H1 (cell line): ENCODE data around the gene WDR4. TPM values are rescaled to one million over a fixed set of nuclear protein-coding genes. Genes with fewer than 3 reads are reported as not detected.

Experiments
- CTCF ChIA-PET: fragments of 300-600 bp; sonication (Branson Sonifier 250); formaldehyde crosslinking; loops from one replicate; lab custom pipeline; 2021; ENCODE audit not compliant: partially characterized antibody; lab: Charles Lee
- POLR2A ChIA-PET: fragments of 300-600 bp; sonication (Branson Sonifier 250); formaldehyde crosslinking; loops from one replicate; lab custom pipeline; 2021; ENCODE audit warnings: inconsistent platforms; ENCODE audit not compliant: partially characterized antibody; lab: Charles Lee
- DNase-seq, 2 experiments: peaks; one replicate each; pipeline versions ENCODE4 v3.0.0 to v3.0.0-alpha.2; 2010 to 2022; ENCODE audit warnings: low spot score in 2 of 2, low read depth in 1 of 2, mixed read lengths in 1 of 2
- FAIRE-seq: peaks from 2 replicates; lab custom pipeline; 2011; peaks lifted over from hg19 to GRCh38; lab: Jason Lieb, UNC
- H2AFZ ChIP-seq: 2 replicates; pipeline ENCODE4 v1.8.1; 2012; ENCODE audit warnings: low read length, inconsistent platforms
- H2AK5ac ChIP-seq: 2 replicates; pipeline ENCODE4 v1.6.1; 2013; ENCODE audit warnings: low read depth, low read length
- H2BK120ac ChIP-seq: replicated peaks from 2 replicates; pipeline ENCODE3; 2013; ENCODE audit warnings: low read depth, low read length, inconsistent platforms
- H2BK12ac ChIP-seq: 2 replicates; pipeline ENCODE4 v1.6.1; 2013; ENCODE audit warnings: low read depth, low read length
- H2BK15ac ChIP-seq: 2 replicates; pipeline ENCODE4 v1.6.1; 2013; ENCODE audit warnings: low read length
- H2BK20ac ChIP-seq: 2 replicates; pipeline ENCODE4 v1.6.1; 2013; ENCODE audit warnings: low read length
- H2BK5ac ChIP-seq: 2 replicates; pipeline ENCODE4 v1.6.1; 2013; ENCODE audit warnings: low read depth, low read length
- H3K14ac ChIP-seq: 2 replicates; pipeline ENCODE4 v1.6.1; 2013; ENCODE audit warnings: inconsistent platforms; ENCODE audit not compliant: insufficient read length
- H3K18ac ChIP-seq: 2 replicates; pipeline ENCODE4 v1.6.1; 2013; ENCODE audit warnings: low read length; ENCODE audit errors: extremely low read depth
- H3K23ac ChIP-seq: 2 replicates; pipeline ENCODE4 v1.6.1; 2013; ENCODE audit warnings: inconsistent platforms; ENCODE audit not compliant: insufficient read length
- H3K23me2 ChIP-seq: 2 replicates; pipeline ENCODE4 v1.6.1; 2013; ENCODE audit warnings: low read depth, low read length
- H3K27ac ChIP-seq: 2 replicates; pipeline ENCODE4 v1.6.1; 2011; ENCODE audit warnings: low read depth, low read length, inconsistent platforms
- H3K27me3 ChIP-seq, 4 experiments: replicated peaks in 1 of 4; 1 replicate in 1 of 4; 2 replicates in 3 of 4; pipeline versions ENCODE4 v1.6.1 to v1.8.1; 2011 to 2013; ENCODE audit warnings: low read length in 3 of 4, mild to moderate bottlenecking in 3 of 4, inconsistent platforms in 2 of 4, mixed read lengths in 2 of 4, moderate library complexity in 1 of 4; ENCODE audit not compliant: control insufficient read depth in 3 of 4, insufficient read depth in 3 of 4; ENCODE audit errors: extremely low read depth in 1 of 4
- H3K36me3 ChIP-seq, 4 experiments: 2 replicates each; pipeline versions ENCODE4 v1.6.1 to v1.8.1; 2011 to 2013; ENCODE audit warnings: mild to moderate bottlenecking in 4 of 4, low read length in 3 of 4, moderate library complexity in 2 of 4, control low read depth in 1 of 4, inconsistent platforms in 1 of 4; ENCODE audit not compliant: insufficient read depth in 4 of 4, control insufficient read depth in 2 of 4
- H3K4ac ChIP-seq: replicated peaks from 2 replicates; pipeline ENCODE3; 2013; ENCODE audit warnings: low read length, low read depth, mixed read lengths, inconsistent platforms; ENCODE audit not compliant: insufficient read length
- H3K4me1 ChIP-seq, 4 experiments: replicated peaks in 1 of 4; 1 replicate in 1 of 4; 2 replicates in 3 of 4; pipeline versions ENCODE4 v1.6.1 to v1.8.1; 2011 to 2013; ENCODE audit warnings: low read length in 3 of 4, inconsistent platforms in 2 of 4, mixed read lengths in 1 of 4; ENCODE audit not compliant: insufficient read depth in 4 of 4, control insufficient read depth in 3 of 4
- H3K4me2 ChIP-seq, 2 experiments: 2 replicates each; pipeline versions ENCODE4 v1.6.1 to v1.8.1; 2011 to 2013; ENCODE audit warnings: low read depth in 2 of 2, low read length in 2 of 2, control low read depth in 1 of 2, inconsistent platforms in 1 of 2, mild to moderate bottlenecking in 1 of 2; ENCODE audit not compliant: insufficient read depth in 1 of 2
- H3K4me3 ChIP-seq, 4 experiments: fragments of 200-600, 300-600 bp in 1 of 4; sonication (generic), shearing (Covaris generic), sonication (Bioruptor Twin) in 1 of 4; 2 replicates each; pipeline versions ENCODE4 v1.5.1 to v1.8.1; 2011 to 2016; ENCODE audit warnings: low read length in 4 of 4, low read depth in 3 of 4, control low read depth in 2 of 4, inconsistent platforms in 2 of 4, mild to moderate bottlenecking in 2 of 4, mixed read lengths in 1 of 4, moderate library complexity in 1 of 4; ENCODE audit not compliant: insufficient read depth in 2 of 4; ENCODE audit errors: extremely low read depth in 1 of 4
- H3K56ac ChIP-seq: replicated peaks from 2 replicates; pipeline ENCODE3; 2013; ENCODE audit warnings: low read depth, mild to moderate bottlenecking, mixed read lengths, low read length, inconsistent platforms; ENCODE audit not compliant: insufficient read length
- H3K79me1 ChIP-seq: 2 replicates; pipeline ENCODE4 v1.6.1; 2013; ENCODE audit warnings: low read depth, low read length, control low read depth
- H3K79me2 ChIP-seq, 2 experiments: 2 replicates each; pipeline versions ENCODE4 v1.6.1 to v1.8.1; 2012 to 2013; ENCODE audit warnings: low read length in 2 of 2, mild to moderate bottlenecking in 2 of 2, inconsistent platforms in 1 of 2; ENCODE audit not compliant: insufficient read depth in 2 of 2, control insufficient read depth in 1 of 2
- H3K9ac ChIP-seq, 4 experiments: replicated peaks in 1 of 4; 1 replicate in 1 of 4; 2 replicates in 3 of 4; pipeline versions ENCODE4 v1.6.1 to v1.8.1; 2011 to 2013; ENCODE audit warnings: low read depth in 3 of 4, low read length in 3 of 4, control low read depth in 2 of 4, mild to moderate bottlenecking in 2 of 4, moderate library complexity in 2 of 4, inconsistent platforms in 1 of 4; ENCODE audit errors: extremely low read depth in 1 of 4
- H3K9me3 ChIP-seq, 2 experiments: 2 replicates each; pipeline versions ENCODE4 v1.6.1 to v1.8.1; 2012 to 2013; ENCODE audit warnings: mild to moderate bottlenecking in 2 of 2, moderate library complexity in 2 of 2, control low read depth in 1 of 2, inconsistent platforms in 1 of 2, low read depth in 1 of 2, low read length in 1 of 2, mixed read lengths in 1 of 2; ENCODE audit not compliant: insufficient read depth in 2 of 2
- H4K20me1 ChIP-seq, 2 experiments: replicated peaks in 1 of 2; 2 replicates each; pipeline versions ENCODE3 to v1.8.1; 2011 to 2013; ENCODE audit warnings: inconsistent platforms in 2 of 2, low read length in 2 of 2, mild to moderate bottlenecking in 1 of 2; ENCODE audit not compliant: insufficient read depth in 2 of 2, control insufficient read depth in 1 of 2
- H4K5ac ChIP-seq: 2 replicates; pipeline ENCODE4 v1.6.1; 2013; ENCODE audit warnings: low read length, low read depth, mixed read lengths, inconsistent platforms; ENCODE audit not compliant: insufficient read length
- H4K8ac ChIP-seq: 2 replicates; pipeline ENCODE4 v1.8.0; 2013; ENCODE audit warnings: mild to moderate bottlenecking, moderate library complexity, low read length, inconsistent platforms; ENCODE audit not compliant: insufficient read depth; ENCODE audit errors: extremely low read depth
- H4K91ac ChIP-seq: replicated peaks from 2 replicates; pipeline ENCODE3; 2013; ENCODE audit warnings: low read length, mixed read lengths, inconsistent platforms; ENCODE audit not compliant: insufficient read length
- BACH1 ChIP-seq: IDR thresholded peaks from 2 replicates; pipeline ENCODE4 v1.6.1; 2012; ENCODE audit warnings: low read length, improper control_type of control experiment
- CEBPB ChIP-seq: IDR thresholded peaks from 2 replicates; pipeline ENCODE4 v1.6.1; 2012; ENCODE audit warnings: low read depth, low read length
- HDAC6 ChIP-seq: IDR thresholded peaks from one replicate; pipeline ENCODE4 v1.7.1; 2012; ENCODE audit warnings: low read depth, mild to moderate bottlenecking, inconsistent platforms, low read length, moderate library complexity
- MAFK ChIP-seq: IDR thresholded peaks from 2 replicates; pipeline ENCODE4 v1.6.1; 2012; ENCODE audit warnings: low read depth, mild to moderate bottlenecking, improper control_type of control experiment, low read length
- POLR2AphosphoS5 ChIP-seq: IDR thresholded peaks from 2 replicates; pipeline ENCODE4 v1.6.1; 2011; ENCODE audit warnings: low read depth, low read length
- SRF ChIP-seq: IDR thresholded peaks from 2 replicates; pipeline ENCODE4 v1.6.1; 2011; ENCODE audit warnings: mild to moderate bottlenecking, low read depth, low read length, moderate library complexity
- TEAD4 ChIP-seq: IDR thresholded peaks from 2 replicates; pipeline ENCODE4 v1.6.1; 2012; ENCODE audit warnings: low read depth, low read length, inconsistent platforms, mixed read lengths
- WGBS, 2 experiments: shearing (Covaris generic) in 1 of 2; methylation state at CpG; one replicate each; pipeline versions ENCODE4 v1.1.6 to v1.1.7; 2013 to 2015; ENCODE audit warnings: low lambda C conversion rate in 2 of 2, mixed read lengths in 2 of 2, inconsistent platforms in 1 of 2, low coverage in 1 of 2, missing lambda C conversion rate in 1 of 2; ENCODE audit not compliant: insufficient replicate concordance in 2 of 2, insufficient coverage in 1 of 2, insufficient read length in 1 of 2; ENCODE audit errors: extremely low coverage in 1 of 2, missing lambda C conversion rate in 1 of 2; 5-methylcytosine and 5-hydroxymethylcytosine counted together
- long read RNA-seq, 2 experiments: library from RNA in 1 of 2; library from capped mRNA in 1 of 2; stranded (forward); transcript quantifications; one replicate each; pipeline ENCODE4 v2.0.0, GENCODE V29; 2021; ENCODE audit warnings: inconsistent platforms in 1 of 2
- polyA minus RNA-seq, 3 experiments: library from RNA; depleted of rRNA, polyadenylated mRNA; stranded (reverse); fragments of >200 nt; gene quantifications; 1 replicate in 2 of 3; 2 replicates in 1 of 3; pipeline ENCODE4 v1.2.3, GENCODE V29; 2011
- polyA plus RNA-seq, 7 experiments: library from polyadenylated mRNA; depleted of rRNA in 3 of 7; stranded (reverse) in 5 of 7; unstranded in 2 of 7; fragments of >200 nt in 5 of 7; fragments of 200-250 nt in 2 of 7; gene quantifications; 1 replicate in 5 of 7; 2 replicates in 1 of 7; 4 replicates in 1 of 7; pipeline versions ENCODE4 v1.2.1 to v1.2.3, GENCODE V29; 2011 to 2013; ENCODE audit warnings: missing spikeins in 2 of 7, mixed read lengths in 2 of 7
- total RNA-seq: library from RNA; stranded (reverse); fragmentation: NEBNext Ultra II Directional; extraction: Animal tissue kit (Norgen Biotek cat#: 25700); gene quantifications from 2 replicates; pipeline ENCODE4 v1.2.1, GENCODE V29; 2021

The WDR4 gene, protein sequence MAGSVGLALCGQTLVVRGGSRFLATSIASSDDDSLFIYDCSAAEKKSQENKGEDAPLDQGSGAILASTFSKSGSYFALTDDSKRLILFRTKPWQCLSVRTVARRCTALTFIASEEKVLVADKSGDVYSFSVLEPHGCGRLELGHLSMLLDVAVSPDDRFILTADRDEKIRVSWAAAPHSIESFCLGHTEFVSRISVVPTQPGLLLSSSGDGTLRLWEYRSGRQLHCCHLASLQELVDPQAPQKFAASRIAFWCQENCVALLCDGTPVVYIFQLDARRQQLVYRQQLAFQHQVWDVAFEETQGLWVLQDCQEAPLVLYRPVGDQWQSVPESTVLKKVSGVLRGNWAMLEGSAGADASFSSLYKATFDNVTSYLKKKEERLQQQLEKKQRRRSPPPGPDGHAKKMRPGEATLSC
- total RNA-seq, result 43.1 and 47.8 TPM in 2 replicates
- polyA plus RNA-seq (2011; rRNA removed), result 28.9 and 45.5 TPM in 2 replicates
- polyA plus RNA-seq (2011; cell fraction: cytosol; rRNA removed), result 35.0 TPM
- 77.6 TPM for polyA plus RNA-seq (2011; cell fraction: nucleus; rRNA removed)
- polyA plus RNA-seq (2012, experiment 1 of 2), result 25.0 to 41.3 TPM (median 37.5 TPM) in 4 replicates
- 25.2 TPM for polyA plus RNA-seq (2012, experiment 2 of 2)
- 19.7 TPM for polyA plus RNA-seq (2013, experiment 1 of 2)
- 20.5 TPM for polyA plus RNA-seq (2013, experiment 2 of 2)
- polyA minus RNA-seq (2011; rRNA and poly(A)+ RNA removed), result 47.7 and 48.4 TPM in 2 replicates
- 20.1 TPM for polyA minus RNA-seq (2011; cell fraction: cytosol; rRNA and poly(A)+ RNA removed)
- polyA minus RNA-seq (2011; cell fraction: nucleus; rRNA and poly(A)+ RNA removed), result 70.6 TPM
- long read RNA-seq, experiment 1, partial matches to known transcripts, result 7 of 21 reads
- long read RNA-seq, experiment 1, other reads (novel, unspliced or antisense), result 10 of 21 reads
- long read RNA-seq, experiment 2, transcript WDR4-201 (12 exons, 1,471 nt), result major isoform, 16 of 36 reads
- long read RNA-seq, experiment 2, partial matches to known transcripts, result 2 of 36 reads
- long read RNA-seq, experiment 2, other reads (novel, unspliced or antisense), result 15 of 36 reads

DNA sequence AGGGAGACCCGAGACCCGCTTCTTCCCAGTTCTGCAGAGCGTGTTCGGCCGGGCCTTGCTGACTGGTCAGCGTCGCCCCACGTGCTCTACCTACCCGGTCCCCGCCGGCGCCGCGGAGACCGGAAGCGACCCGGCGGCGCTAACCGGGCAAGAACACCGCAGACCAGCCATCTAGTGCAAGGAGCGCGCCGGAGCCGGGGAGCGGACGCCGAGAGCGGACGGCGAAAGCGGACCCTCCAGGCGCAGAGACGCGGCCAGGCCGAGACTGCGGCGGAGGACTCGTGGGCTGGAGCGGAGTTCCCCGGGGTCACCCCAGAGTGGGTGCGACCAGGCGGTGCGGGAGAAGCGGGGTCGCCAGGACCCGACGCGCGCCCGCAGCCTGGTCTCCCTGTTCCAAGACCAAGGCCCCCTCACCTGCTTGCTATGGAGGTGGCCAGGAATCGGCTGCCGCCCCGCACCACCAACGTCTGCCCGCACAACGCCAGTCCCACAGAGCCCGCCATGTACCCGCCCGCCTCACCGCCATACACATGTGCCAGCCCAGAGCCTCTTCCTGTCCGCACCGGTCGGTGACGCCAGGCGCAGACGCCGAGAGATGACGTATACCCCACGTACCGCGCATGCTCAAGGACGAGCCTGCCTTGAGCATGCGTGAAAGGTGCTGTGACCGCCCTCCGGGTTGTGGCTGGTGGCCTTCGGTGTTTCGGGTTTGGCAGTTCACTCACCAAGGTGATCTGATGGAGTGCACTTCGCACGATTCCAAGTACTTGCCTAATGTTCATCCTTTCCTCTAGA lies at the start of gene WDR4:
WDR4 (minus strand) TSS at position 547 of the 795 bp plus-strand sequence; CDS start at position 503, 44 bp downstream.
- no peaks in the 10 kb centered on the region for H3K9me3 ChIP-seq
- DNase-seq, result peak; percentile 95 to 100
- no peak within 1 kb of the TSS for H2BK120ac ChIP-seq
- H3K79me1 ChIP-seq, result peaks cover 4% of the 10 kb centered on the region; the same call in 1 of the 2 replicates
- CTCF ChIA-PET, result interaction anchor here (0.5 to 3.3 kb wide), 4 partner anchors 13 to 149 kb away, joined by 3 to 11 read pairs (median 4); partner anchors contain the start of gene NDUFV3
- H4K5ac ChIP-seq, result peak within 1 kb of the TSS; percentile 80
- H3K56ac ChIP-seq, result peak within 1 kb of the TSS; percentile 89
- H2AK5ac ChIP-seq, result no peak within 1 kb of the TSS
- no peak within 1 kb of the TSS for H3K23ac ChIP-seq
- no peaks in the 10 kb centered on the region for H3K27me3 ChIP-seq
- H3K36me3 ChIP-seq, result peaks cover 8 to 19% (median 12%) of the 10 kb centered on the region in 4 experiments; a peak in 6 of 8 replicates
- peak within 1 kb of the TSS; percentile 98 for H3K27ac ChIP-seq
- peaks cover 0 to 3% (median under 1%) of the 10 kb centered on the region in 4 experiments; a peak in 2 of 7 replicates for H3K4me1 ChIP-seq
- no peak within 1 kb of the TSS for H2BK20ac ChIP-seq
- H2BK15ac ChIP-seq, result no peak within 1 kb of the TSS
- peak within 1 kb of the TSS; percentile 91 for H3K18ac ChIP-seq
- FAIRE-seq, result peak; percentile 71
- POLR2A ChIA-PET, result interaction anchor here (0.6 to 4.8 kb wide), 21 partner anchors 7 to 850 kb away, joined by 3 to 41 read pairs (median 4); partner anchors contain the start of gene NDUFV3
- H2AFZ ChIP-seq, result peak within 1 kb of the TSS; percentile 78; the same call in 1 of the 2 replicates
- peak within 1 kb of the TSS; percentile 96 to 98 (median 98) for H3K9ac ChIP-seq
- H4K8ac ChIP-seq, result peak within 1 kb of the TSS; percentile 99
- H2BK12ac ChIP-seq, result peak within 1 kb of the TSS; percentile 44; the same call in 1 of the 2 replicates
- no peaks in the 10 kb centered on the region for H4K20me1 ChIP-seq
- peaks cover 11% of the 10 kb centered on the region for H3K23me2 ChIP-seq
- peak within 1 kb of the TSS; percentile 69 to 93 (median 85) for H3K4me3 ChIP-seq
- H3K4me2 ChIP-seq, result peak within 1 kb of the TSS; percentile 75 to 77
- H2BK5ac ChIP-seq, result peak within 1 kb of the TSS; percentile 97
- 2% methylated on average over 74 of the region's 80 CpGs; no CpG with 5 or more reads in 1 of the 2 experiments for WGBS, 2 experiments
- H3K79me2 ChIP-seq, result peaks cover 13 to 42% of the 10 kb centered on the region in 2 experiments
- peak within 1 kb of the TSS; percentile 57 for H3K4ac ChIP-seq
- H4K91ac ChIP-seq, result peak within 1 kb of the TSS; percentile 94
- no peak within 1 kb of the TSS for H3K14ac ChIP-seq
- TF ChIP-seq CEBPB (no peak), MAFK (no peak), SRF (peak; percentile 76), TEAD4 (no peak), POLR2AphosphoS5 (peak; percentile 99), HDAC6 (no peak), BACH1 (0 out of 2 replicates have a peak, but pooled peaks have one; percentile 43)
